Esophagus squamous epithelium (tissue), 4 donors: ENCODE results near the gene RPL7A.
"Not testable (repeated sequence)": the region's sequence is repeated elsewhere in the genome, so short reads cannot be mapped to it uniquely, and the experiment has no call there.

ENCODE experiments used
- CTCF ChIP-seq, 6 experiments: fragments of 450-650 bp in 4 of 6; fragments of 200-600 bp in 2 of 6; sonication (generic) in 2 of 6; IDR thresholded peaks; one replicate each; pipeline ENCODE4 v1.5.1; 2016 to 2019; ENCODE audit warnings: antibody characterized with exemption in 6 of 6, mild to moderate bottlenecking in 4 of 6, moderate library complexity in 4 of 6
- POLR2A ChIP-seq, 4 donors: fragments of 450-650 bp; IDR thresholded peaks; one replicate each; pipeline ENCODE4 v1.6.1; 2017; ENCODE audit warnings: antibody characterized with exemption in 4 of 4, mild to moderate bottlenecking in 4 of 4, moderate library complexity in 3 of 4

DNA sequence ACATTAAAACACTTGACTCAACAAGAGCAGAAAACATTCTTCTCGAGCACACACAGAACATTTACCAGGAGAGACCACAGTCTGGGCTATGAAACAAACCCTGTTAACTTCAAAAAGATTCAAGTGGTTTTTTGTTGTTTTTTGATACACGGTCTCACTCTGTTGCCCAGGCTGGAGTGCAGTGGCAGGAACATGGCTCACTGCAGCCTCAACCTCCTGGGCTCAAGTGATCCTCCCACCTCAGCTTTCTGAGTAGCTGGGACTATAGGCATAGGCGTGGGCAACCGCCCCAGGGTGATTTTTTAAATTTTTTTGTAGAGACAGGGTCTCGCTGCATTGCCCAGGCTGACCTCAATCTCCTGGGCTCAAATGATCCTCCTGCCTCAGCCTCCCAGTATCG lies 21.0 kb upstream of the RPL7A start:
- TF ChIP-seq CTCF, POLR2A (IDR thresholded peaks at IDR 0.05): not testable (repeated sequence)
